Naive B cell (primary cell): ENCODE data around the gene REC114. TPM values are rescaled to one million over a fixed set of nuclear protein-coding genes. Genes with fewer than 3 reads are reported as not detected.

Source experiments
- ATAC-seq, 2 donors: fragments of 150-1000 bp; cut with Tn5 transposase; 2 replicates each; pipeline ENCODE4 v1.10.0; 2021; ENCODE audit warnings: low read depth in 2 of 2, mild to moderate bottlenecking in 2 of 2, moderate library complexity in 2 of 2
- DNase-seq: peaks from one replicate; pipeline ENCODE4 v3.0.0; 2022
- H3K27ac Mint-ChIP-seq, 6 donors: one replicate each; pipeline ENCODE4 v1.8.0; 2020 to 2022; ENCODE audit warnings: mild to moderate bottlenecking in 6 of 6, mixed read lengths in 6 of 6, moderate library complexity in 5 of 6, inconsistent platforms in 2 of 6
- H3K27me3 Mint-ChIP-seq, 3 donors: one replicate each; pipeline ENCODE4 v1.8.0; 2021 to 2022; ENCODE audit warnings: mixed read lengths in 3 of 3, mild to moderate bottlenecking in 1 of 3
- H3K36me3 Mint-ChIP-seq, 2 donors: one replicate each; pipeline ENCODE4 v1.8.0; 2020 to 2022; ENCODE audit warnings: mixed read lengths in 2 of 2, inconsistent platforms in 1 of 2, mild to moderate bottlenecking in 1 of 2
- H3K4me1 Mint-ChIP-seq, 3 donors: one replicate each; pipeline ENCODE4 v1.8.0; 2020 to 2022; ENCODE audit warnings: mixed read lengths in 3 of 3, inconsistent platforms in 1 of 3, mild to moderate bottlenecking in 1 of 3, moderate library complexity in 1 of 3
- H3K4me3 Mint-ChIP-seq, 8 donors: one replicate each; pipeline ENCODE4 v1.8.0; 2020 to 2022; ENCODE audit warnings: mild to moderate bottlenecking in 8 of 8, mixed read lengths in 8 of 8, moderate library complexity in 8 of 8, inconsistent platforms in 2 of 8
- H3K9me3 Mint-ChIP-seq, 7 donors: one replicate each; pipeline ENCODE4 v1.8.0; 2020 to 2022; ENCODE audit warnings: mixed read lengths in 7 of 7, mild to moderate bottlenecking in 5 of 7, inconsistent platforms in 2 of 7, moderate library complexity in 1 of 7
- polyA plus RNA-seq, 6 donors: library from polyadenylated mRNA; unstranded; fragments of 300-500 nt; fragmentation: Illumina TruSeq; gene quantifications; one replicate each; pipeline ENCODE4 v1.2.3, GENCODE V29; 2021; ENCODE audit warnings: low read depth in 6 of 6

REC114 gene
- polyA plus RNA-seq, 6 donors from 2014 or later: not detected

DNA sequence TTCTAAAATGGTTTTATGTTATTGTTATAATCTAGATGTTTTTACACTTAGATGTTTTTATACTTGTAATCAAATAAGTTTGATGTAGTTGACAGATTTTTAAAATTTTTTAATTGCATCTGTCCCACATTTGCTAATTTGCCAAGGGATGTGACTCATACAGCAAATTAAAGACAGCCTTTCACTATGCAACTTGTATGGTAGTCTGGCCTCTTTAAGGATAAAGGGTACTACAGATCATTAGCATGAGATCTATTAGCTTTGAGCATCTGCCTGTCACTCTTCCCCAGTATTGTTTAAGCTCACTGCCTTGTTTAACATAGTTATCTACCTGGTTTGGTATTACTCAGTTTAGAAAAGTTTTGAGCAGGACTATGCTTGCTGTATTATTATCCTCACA lies 107.2 kb downstream of the REC114 start:
- no peak for ATAC-seq
- DNase-seq: no peak
- Mint-ChIP-seq H3K9me3 (peaks cover 0 to 3% (median 0%) of the 10 kb centered on the region in 7 donors), H3K4me1 (no peaks in the 10 kb centered on the region), H3K4me3 (no peak overlapping the region), H3K27me3 (peaks cover 0 to 4% (median 0%) of the 10 kb centered on the region in 3 donors), H3K27ac (no peak overlapping the region), H3K36me3 (no peaks in the 10 kb centered on the region)

DNA sequence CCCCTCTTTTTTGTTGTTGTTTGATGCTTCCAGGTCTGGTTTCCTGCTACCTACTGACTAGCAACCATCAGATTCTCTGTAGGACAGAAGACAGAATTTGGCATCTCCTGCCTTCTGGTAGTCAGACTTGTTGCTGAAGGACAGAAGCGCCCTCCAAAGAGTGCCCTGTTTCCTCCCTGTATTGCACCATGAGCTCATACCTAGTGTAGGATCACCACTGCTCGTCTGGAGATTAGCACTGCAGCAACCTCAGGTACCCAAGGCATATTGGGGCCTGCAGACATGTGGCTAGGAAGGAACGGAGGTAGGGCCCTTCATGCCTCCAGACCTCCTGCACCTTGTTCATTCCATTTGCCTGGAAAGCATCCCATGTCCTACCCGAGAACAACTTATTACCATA lies 112.1 kb downstream of the REC114 start:
- Mint-ChIP-seq H3K27ac (peak overlapping the region in 1 of 6 donors; percentile 90), H3K27me3 (no peaks in the 10 kb centered on the region), H3K4me3 (peak overlapping the region in 1 of 8 donors; percentile 57), H3K4me1 (no peaks in the 10 kb centered on the region), H3K9me3 (no peaks in the 10 kb centered on the region), H3K36me3 (no peaks in the 10 kb centered on the region)
- no peak for ATAC-seq
- no peak for DNase-seq

DNA sequence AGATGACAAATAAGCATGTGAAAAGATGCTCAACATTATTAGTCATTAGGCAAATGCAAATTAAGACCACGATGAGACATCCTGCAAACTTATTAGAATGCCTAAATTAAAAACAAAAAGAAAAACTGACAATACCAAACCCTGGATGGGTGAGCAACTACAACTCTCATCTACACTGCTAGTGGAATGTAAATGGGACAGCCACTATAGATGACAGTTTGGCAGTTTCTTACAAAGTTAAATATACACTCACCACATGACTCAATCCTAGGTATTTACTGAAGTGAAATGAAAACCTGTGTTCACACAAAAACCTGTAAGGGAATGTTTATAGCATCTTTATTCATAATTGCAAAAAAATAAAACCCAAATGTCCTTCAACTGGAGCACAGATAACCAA lies 115.6 kb downstream of the REC114 start:
- no peaks in the 10 kb centered on the region for H3K9me3 Mint-ChIP-seq
- ATAC-seq: no peak
- no peak overlapping the region for H3K27ac Mint-ChIP-seq
- H3K4me1 Mint-ChIP-seq: no peaks in the 10 kb centered on the region
- no peaks in the 10 kb centered on the region for H3K27me3 Mint-ChIP-seq
- no peak for DNase-seq
- H3K4me3 Mint-ChIP-seq: no peak overlapping the region
- peaks cover 0 to 12% of the 10 kb centered on the region in 2 donors for H3K36me3 Mint-ChIP-seq

DNA sequence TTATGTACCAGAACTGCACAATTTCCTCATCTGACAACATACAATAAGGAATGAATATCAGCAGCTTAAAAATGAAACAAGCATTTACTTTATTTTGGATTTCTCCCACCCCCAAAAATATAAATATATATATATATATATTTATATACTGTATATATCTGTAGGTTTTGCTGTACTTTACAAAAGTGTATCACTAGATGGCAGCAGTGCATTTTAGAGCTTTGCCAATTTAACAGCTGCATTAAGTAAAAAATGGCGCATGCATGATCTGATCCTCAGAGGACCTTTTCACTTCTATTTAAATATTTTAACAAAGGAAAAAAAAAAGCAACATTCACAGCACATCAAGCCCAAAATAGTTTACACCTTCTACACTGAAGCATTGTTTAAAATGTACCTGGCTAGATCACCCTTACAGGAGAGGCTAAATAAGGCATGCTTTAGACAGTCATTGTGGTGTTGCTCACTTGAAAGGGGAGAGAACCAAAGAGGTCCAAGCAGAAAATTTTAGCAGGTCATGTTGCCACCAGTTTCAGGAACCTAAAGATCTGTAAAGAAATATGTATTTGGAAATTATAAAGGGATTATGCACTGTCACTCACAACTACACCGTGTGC lies 117.6 kb downstream of the REC114 start:
- no peak overlapping the region for H3K27ac Mint-ChIP-seq
- H3K4me3 Mint-ChIP-seq: no peak overlapping the region
- H3K9me3 Mint-ChIP-seq: no peaks in the 10 kb centered on the region
- peaks cover 0 to 12% of the 10 kb centered on the region in 2 donors for H3K36me3 Mint-ChIP-seq
- ATAC-seq (peak; percentile 43 to 45), DNase-seq (peak; percentile 24)
- H3K4me1 Mint-ChIP-seq: no peaks in the 10 kb centered on the region
- H3K27me3 Mint-ChIP-seq: no peaks in the 10 kb centered on the region

DNA sequence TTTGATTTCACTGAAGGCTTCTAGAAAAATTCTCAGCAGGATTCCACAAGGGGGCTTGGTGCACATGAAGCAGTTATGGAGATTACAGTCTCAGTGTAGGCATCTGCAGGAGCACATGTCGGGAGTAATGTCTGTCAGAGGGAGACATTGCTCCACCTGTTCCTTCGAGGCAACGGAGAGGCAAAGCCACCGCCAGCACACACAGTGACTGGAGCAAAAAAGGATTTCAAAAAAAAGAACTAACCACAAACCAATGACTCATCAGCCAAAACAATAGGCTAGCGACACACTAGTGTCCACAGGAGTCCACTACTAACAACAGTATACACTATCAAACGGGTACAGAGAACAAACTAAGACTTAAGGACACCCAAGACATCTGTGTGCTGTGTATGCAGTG lies 121.3 kb downstream of the REC114 start:
- Mint-ChIP-seq H3K9me3 (no peaks in the 10 kb centered on the region), H3K4me3 (no peak overlapping the region), H3K4me1 (no peaks in the 10 kb centered on the region), H3K27me3 (no peaks in the 10 kb centered on the region), H3K36me3 (peaks cover 12% of the 10 kb centered on the region in 2 donors), H3K27ac (peak overlapping the region in 3 of 6 donors; percentile 1 to 73 (median 2))
- DNase-seq (no peak), ATAC-seq (no peak)

DNA sequence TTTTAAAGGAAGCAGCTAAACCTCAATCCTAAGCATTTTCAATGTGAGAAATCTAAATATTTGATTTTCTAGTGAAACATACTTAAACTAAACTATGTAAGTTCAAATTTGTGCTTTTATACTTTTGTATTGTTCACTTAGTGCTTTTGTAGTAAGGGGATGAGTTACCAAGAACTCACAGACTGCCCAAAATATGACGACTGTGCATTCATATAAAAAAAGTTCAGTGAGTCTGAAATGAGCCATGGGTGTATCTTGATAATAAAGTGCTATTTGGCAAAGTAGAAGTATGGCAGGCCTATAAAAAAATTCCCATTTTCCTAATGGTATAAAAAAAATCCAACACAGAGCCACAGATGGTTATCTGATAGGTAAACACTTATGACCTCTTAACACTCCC lies 124.1 kb downstream of the REC114 start:
- peaks cover 0 to 5% (median 4%) of the 10 kb centered on the region in 3 donors for H3K4me1 Mint-ChIP-seq
- no peak overlapping the region for H3K4me3 Mint-ChIP-seq
- no peaks in the 10 kb centered on the region for H3K9me3 Mint-ChIP-seq
- DNase-seq (no peak), ATAC-seq (no peak)
- H3K27me3 Mint-ChIP-seq: no peaks in the 10 kb centered on the region
- H3K27ac Mint-ChIP-seq: no peak overlapping the region
- peaks cover 21 to 33% of the 10 kb centered on the region in 2 donors for H3K36me3 Mint-ChIP-seq

DNA sequence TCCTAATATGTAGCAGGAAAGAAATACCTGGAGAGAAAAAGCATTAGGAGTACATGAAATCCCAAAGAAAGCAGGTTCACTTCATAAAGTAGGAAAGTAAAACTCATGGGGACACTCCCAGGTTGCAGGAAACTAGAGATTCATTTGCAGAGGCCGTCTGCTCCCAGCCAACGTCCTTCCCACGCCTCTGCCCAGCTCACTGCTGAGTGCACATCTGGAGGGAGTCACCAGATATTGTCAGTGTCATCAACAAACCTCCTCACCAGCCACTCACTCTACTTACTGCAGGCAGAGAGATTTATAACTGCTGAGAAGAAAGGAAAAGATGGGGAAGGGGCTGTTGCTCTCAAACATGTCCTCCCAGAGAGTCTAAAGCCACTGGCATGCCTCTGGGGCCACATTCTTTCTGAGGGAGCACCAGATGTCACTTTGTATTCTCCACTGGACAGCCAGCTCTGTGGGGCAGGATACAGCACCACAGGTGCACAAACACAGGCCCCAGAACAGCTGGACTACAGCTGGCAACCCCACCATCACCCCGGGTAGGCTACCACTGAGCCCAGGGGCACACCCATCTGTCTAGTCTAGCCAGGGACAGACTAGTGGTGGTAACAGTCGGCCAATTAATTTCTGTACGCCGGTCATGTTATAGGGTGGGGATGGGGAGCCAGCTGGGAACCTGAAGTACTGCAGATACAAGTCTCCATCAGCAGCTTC lies 125.8 kb downstream of the REC114 start:
- DNase-seq (no peak), ATAC-seq (no peak)
- H3K36me3 Mint-ChIP-seq: peaks cover 16 to 39% of the 10 kb centered on the region in 2 donors
- no peak overlapping the region for H3K4me3 Mint-ChIP-seq
- H3K4me1 Mint-ChIP-seq: peaks cover 0 to 5% (median 4%) of the 10 kb centered on the region in 3 donors
- H3K27ac Mint-ChIP-seq: peak overlapping the region in 1 of 6 donors; percentile 10
- no peaks in the 10 kb centered on the region for H3K9me3 Mint-ChIP-seq
- no peaks in the 10 kb centered on the region for H3K27me3 Mint-ChIP-seq

DNA sequence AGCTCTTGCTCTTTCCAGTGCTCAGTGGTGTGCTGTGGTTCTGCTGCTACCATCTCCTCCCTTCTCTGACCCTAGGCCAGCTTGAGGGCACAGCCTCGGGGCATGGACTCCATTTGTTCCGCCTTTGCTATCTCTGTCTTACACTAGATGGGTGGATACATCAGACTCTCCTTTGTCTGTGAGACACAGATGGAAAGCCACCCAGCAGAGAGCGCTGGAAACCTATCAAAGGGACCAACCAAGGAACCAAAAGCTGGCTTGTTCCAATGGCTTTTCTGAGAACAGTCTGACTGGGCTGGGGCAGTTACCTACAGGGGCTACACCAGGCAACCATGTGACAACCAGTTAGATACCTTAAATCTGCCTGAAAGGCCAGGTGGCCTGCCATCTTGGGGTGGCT lies 126.4 kb downstream of the REC114 start:
- ATAC-seq (no peak), DNase-seq (no peak)
- peak overlapping the region in 1 of 6 donors; percentile 37 for H3K27ac Mint-ChIP-seq
- H3K36me3 Mint-ChIP-seq: peaks cover 16 to 39% of the 10 kb centered on the region in 2 donors
- no peak overlapping the region for H3K4me3 Mint-ChIP-seq
- H3K9me3 Mint-ChIP-seq: no peaks in the 10 kb centered on the region
- H3K27me3 Mint-ChIP-seq: no peaks in the 10 kb centered on the region
- H3K4me1 Mint-ChIP-seq: peaks cover 0 to 5% (median 4%) of the 10 kb centered on the region in 3 donors

DNA sequence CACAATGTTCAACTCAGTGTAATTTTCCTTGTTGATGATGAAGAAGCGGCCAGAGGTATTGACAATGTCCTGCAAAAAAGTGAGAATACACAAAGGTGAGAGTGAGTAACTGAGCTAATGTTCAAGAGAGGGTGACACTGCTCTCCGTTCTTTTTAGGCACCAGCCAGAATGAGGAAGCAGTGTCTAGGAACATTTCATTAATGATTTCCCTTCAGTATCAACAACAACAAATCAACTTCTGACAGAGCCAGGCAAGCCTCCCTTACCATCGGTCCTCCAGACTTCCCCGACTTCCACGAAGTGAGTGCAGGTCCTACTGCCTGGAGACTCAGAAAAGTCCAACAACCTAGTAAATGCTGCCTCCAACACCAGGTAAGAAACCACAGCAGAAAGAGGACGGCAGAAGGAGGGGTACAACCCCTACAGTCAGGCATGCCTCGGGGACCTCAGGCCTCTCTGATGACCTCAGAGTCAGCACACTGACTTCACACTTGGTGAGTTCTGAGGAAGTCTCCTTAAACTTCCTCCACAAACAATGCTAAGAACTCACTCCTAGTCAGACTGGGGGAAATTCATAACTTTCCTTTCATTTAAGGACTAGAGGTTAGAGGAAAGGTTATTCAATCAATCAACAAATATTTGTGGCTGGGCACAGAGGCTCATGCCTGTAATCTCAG lies 127.5 kb downstream of the REC114 start:
- ATAC-seq: no peak

DNA sequence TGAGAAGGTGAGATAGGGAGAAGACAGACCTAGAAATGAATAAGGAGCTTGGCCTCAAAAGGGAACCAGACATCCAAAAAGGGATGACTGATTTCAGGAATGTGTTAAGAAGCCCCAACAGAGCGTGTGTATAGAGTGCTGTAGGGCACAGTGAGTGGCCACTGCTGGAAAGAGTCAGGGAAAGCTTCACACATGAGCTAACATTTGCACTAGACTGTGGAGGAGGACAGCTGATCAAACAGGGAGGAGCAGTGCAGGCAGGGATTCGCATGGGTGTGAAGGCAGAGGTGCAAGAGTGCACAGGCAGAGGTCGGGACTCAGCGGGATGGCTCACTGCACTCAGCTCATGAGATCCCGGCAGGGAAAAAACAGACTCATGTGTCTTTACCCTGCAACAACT lies 128.4 kb downstream of the REC114 start:
- no peak overlapping the region for H3K4me3 Mint-ChIP-seq
- ATAC-seq (no peak), DNase-seq (no peak)
- H3K27ac Mint-ChIP-seq: peak overlapping the region in 3 of 6 donors; percentile 17 to 77 (median 74)
- H3K4me1 Mint-ChIP-seq: peaks cover 0 to 5% (median 4%) of the 10 kb centered on the region in 3 donors
- H3K36me3 Mint-ChIP-seq: peaks cover 16 to 39% of the 10 kb centered on the region in 2 donors
- no peaks in the 10 kb centered on the region for H3K27me3 Mint-ChIP-seq
- H3K9me3 Mint-ChIP-seq: no peaks in the 10 kb centered on the region

More for the DNA sequence above, 127.5 kb downstream of the REC114 start:
- Mint-ChIP-seq H3K36me3 (peaks cover 16 to 39% of the 10 kb centered on the region in 2 donors), H3K27me3 (no peaks in the 10 kb centered on the region), H3K4me1 (peaks cover 0 to 5% (median 4%) of the 10 kb centered on the region in 3 donors), H3K27ac (peak overlapping the region in 3 of 6 donors; percentile 4 to 76 (median 60)), H3K9me3 (no peaks in the 10 kb centered on the region), H3K4me3 (no peak overlapping the region)
- no peak for DNase-seq

DNA sequence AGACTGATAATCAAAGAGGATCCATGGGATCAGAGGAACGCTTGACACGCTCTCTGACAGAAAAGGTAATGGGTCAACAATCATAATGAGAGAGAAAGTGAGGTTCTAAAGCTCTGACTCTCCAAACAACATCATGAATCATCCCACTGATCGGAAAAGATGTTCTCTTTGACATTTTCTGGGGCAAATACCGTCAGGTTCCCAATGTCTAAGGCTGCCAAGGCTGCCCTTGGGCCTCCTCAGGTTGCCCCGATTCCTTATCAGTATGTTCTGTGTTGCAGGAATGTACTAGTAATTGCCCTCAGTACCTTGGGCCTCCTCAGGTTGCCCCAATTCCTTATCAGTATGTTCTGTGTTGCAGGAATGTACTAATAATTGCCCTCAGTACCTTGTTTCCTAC lies 129.3 kb downstream of the REC114 start:
- Mint-ChIP-seq H3K4me1 (peaks cover 0 to 5% (median 4%) of the 10 kb centered on the region in 3 donors), H3K27me3 (no peaks in the 10 kb centered on the region), H3K9me3 (no peaks in the 10 kb centered on the region), H3K27ac (peak overlapping the region in 1 of 6 donors; percentile 51), H3K36me3 (peaks cover 16 to 36% of the 10 kb centered on the region in 2 donors), H3K4me3 (no peak overlapping the region)
- DNase-seq: no peak
- ATAC-seq: no peak

DNA sequence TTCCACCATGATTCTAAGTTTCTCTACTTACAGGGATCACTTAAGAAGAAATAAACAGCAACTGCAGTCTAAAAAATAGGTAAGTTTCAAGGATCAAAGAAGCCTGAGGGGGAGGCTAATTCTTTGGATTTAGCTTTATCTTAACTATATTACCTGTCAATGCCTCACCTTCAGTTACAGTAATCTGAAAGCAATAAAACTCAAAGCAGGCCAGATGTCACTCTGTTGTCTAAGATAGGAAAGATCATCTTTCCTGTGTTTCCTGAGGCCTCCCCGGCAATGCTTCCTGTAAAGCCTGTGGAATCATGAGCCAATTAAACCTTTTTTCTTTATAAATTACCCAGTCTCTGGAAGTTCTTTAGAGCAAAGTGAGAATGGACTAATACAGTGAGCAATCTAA lies 130.1 kb downstream of the REC114 start:
- peaks cover 16 to 37% of the 10 kb centered on the region in 2 donors for H3K36me3 Mint-ChIP-seq
- ATAC-seq: no peak
- peaks cover 0 to 5% (median 4%) of the 10 kb centered on the region in 3 donors for H3K4me1 Mint-ChIP-seq
- H3K9me3 Mint-ChIP-seq: no peaks in the 10 kb centered on the region
- no peak overlapping the region for H3K27ac Mint-ChIP-seq
- no peaks in the 10 kb centered on the region for H3K27me3 Mint-ChIP-seq
- H3K4me3 Mint-ChIP-seq: no peak overlapping the region
- DNase-seq: no peak

DNA sequence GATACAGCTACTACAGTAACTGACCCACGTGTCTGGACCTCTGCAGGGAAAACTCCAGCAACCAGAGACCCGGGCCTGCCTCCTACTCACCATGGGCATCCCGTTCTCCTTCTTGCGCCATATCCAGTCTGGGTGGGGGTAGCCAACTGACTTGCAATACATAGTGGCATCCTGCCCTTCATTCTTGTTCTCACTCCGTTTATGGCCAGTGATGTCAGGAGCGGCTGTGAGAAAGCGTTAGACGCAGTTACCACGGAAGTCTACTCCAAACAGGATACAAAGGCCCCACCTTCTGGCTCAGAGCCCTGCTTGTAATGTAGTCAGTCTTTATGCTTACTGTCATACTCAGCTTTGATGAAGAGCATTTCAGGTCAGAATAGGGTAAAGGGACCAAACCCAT lies 130.6 kb downstream of the REC114 start:
- no peak overlapping the region for H3K4me3 Mint-ChIP-seq
- peaks cover 0 to 8% (median 5%) of the 10 kb centered on the region in 3 donors for H3K4me1 Mint-ChIP-seq
- peaks cover 16 to 42% of the 10 kb centered on the region in 2 donors for H3K36me3 Mint-ChIP-seq
- no peaks in the 10 kb centered on the region for H3K27me3 Mint-ChIP-seq
- H3K9me3 Mint-ChIP-seq: no peaks in the 10 kb centered on the region
- no peak overlapping the region for H3K27ac Mint-ChIP-seq
- ATAC-seq (no peak), DNase-seq (no peak)
